ENCODE data around the gene PNPLA3.

DNA sequence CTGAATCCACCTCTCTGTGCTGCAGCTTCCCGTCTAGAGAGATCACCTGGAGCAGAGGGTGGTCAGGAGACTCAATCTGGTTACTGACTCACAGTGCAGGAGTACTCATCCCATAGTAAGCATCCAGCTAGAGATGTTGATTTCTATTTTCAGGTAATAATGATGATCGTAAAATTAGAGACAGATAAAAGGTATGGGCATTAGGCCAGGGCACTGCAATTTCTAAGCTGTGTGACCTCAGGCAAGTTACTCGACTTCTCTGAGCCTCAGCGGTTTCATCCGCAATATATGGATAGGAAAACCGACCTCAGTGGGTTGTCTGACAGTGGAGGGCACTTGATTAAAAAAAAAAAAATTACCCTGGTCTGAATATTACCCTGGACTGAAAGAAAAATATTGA is 17.8 kb downstream of the PNPLA3 start:
- TF ChIP-seq POLR2A (IDR thresholded peaks at IDR 0.05; ENCODE audit: low read depth, low read length): no peak
- TF ChIP-seq TAF1 (IDR thresholded peaks at IDR 0.05; ENCODE audit: borderline replicate concordance, low read depth, low read length): no peak
